Adrenal gland (tissue), 5 donors: Measurements from ENCODE around the gene LAMTOR2.

ENCODE experiments used
- POLR2A ChIP-seq, 2 donors: fragments of 450-650 bp; IDR thresholded peaks; one replicate each; pipeline ENCODE4 v1.6.1; 2017; ENCODE audit warnings: antibody characterized with exemption in 2 of 2, mild to moderate bottlenecking in 2 of 2, moderate library complexity in 1 of 2
- TF ChIP-seq, protein P1 (sequence below), 6 experiments: fragments of 450-650 bp in 4 of 6; fragments of 200-600 bp in 2 of 6; sonication (generic) in 1 of 6; IDR thresholded peaks; 1 replicate in 5 of 6; 2 replicates in 1 of 6; pipeline versions ENCODE4 v1.5.1 to v1.8.0; 2016 to 2021; ENCODE audit warnings: antibody characterized with exemption in 6 of 6, mild to moderate bottlenecking in 2 of 6, moderate library complexity in 1 of 6
- donor health status: DM: no; HTN: no; CAD: no.

DNA sequence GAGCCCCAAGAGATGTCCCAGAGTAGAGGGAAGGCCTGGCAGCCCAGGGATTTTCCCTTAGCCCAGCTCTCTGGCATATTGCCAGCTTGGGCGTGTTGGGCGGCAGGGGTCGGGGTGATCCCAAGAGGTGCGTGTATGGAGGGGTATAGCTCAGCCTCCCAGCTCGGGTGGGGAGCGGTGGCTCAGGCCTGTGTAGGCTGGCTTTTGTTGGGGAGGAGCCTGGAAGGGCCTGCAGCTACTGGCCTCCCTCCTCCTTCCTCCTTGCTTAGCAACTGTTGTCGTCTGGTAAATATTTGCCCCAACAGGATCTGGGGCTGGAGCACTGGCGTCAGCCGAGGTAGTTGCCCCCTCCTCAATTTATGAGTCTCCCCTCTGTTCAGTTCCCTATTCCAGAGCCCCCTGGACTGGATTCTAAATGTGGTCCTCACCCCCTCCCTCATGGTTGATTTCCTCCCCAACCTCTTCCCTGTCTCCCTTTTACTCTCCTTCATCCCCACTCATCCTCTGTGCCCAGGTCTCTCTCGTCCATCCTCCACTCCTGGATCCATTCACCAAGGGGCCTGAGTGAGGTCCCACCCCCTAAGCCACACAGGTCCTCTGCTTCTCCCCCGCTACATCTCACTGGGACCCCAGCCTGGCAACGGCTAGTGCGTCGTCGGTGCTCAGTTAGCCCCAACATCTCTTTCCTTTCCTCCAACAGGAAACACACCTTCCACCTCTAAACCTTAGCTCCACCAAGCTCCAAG is 49.7 kb downstream of the LAMTOR2 start:
- no peak for TF ChIP-seq POLR2A (IDR thresholded peaks at IDR 0.05)
- TF ChIP-seq, protein P1, sequence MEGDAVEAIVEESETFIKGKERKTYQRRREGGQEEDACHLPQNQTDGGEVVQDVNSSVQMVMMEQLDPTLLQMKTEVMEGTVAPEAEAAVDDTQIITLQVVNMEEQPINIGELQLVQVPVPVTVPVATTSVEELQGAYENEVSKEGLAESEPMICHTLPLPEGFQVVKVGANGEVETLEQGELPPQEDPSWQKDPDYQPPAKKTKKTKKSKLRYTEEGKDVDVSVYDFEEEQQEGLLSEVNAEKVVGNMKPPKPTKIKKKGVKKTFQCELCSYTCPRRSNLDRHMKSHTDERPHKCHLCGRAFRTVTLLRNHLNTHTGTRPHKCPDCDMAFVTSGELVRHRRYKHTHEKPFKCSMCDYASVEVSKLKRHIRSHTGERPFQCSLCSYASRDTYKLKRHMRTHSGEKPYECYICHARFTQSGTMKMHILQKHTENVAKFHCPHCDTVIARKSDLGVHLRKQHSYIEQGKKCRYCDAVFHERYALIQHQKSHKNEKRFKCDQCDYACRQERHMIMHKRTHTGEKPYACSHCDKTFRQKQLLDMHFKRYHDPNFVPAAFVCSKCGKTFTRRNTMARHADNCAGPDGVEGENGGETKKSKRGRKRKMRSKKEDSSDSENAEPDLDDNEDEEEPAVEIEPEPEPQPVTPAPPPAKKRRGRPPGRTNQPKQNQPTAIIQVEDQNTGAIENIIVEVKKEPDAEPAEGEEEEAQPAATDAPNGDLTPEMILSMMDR (IDR thresholded peaks at IDR 0.05): no peak
